ENCODE results near the gene FDX2. TPM values are rescaled to one million over a fixed set of nuclear protein-coding genes. Genes with fewer than 3 reads are reported as not detected.
A peak's percentile ranks its signal among the peaks of the same experiment; 100 is the strongest.

The FDX2 gene
- total and polyA plus RNA-seq, 12 donors: 11.7 to 35.5 (median 17.4) TPM

DNA sequence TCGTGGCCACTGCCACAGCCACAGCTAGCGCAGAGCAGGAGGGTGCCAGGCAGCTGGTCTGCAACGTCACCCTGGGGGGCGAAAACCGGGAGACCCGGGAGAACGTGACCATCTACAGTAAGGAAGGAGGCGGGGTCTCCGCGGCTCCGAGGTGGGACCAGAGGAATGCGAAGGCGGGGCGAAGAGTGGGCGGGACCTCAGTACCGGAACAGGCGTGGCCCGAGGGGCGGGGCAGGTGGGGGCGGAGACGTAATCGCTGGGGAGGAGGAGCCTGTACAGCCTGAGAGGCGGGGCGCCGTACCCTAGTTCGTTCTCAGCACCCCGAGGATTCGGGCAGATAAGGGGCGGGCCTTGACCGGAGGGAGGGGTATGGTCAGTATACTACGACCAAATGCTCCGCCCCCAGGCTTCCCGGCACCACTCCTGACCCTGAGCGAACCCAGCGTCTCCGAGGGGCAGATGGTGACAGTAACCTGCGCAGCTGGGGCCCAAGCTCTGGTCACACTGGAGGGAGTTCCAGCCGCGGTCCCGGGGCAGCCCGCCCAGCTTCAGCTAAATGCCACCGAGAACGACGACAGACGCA lies 23.5 kb downstream of the FDX2 start:
- Histone ChIP-seq H3K27ac (peak overlapping the region in 1 of 10 donors; percentile 63), H3K4me1 (peaks cover 13 to 88% (median 66%) of the 10 kb centered on the region in 9 donors), H3K27me3 (peaks cover 39 to 100% (median 99%) of the 10 kb centered on the region in 7 donors), H3K4me3 (peak overlapping the region; percentile 24 to 56 (median 40)), H3K36me3 (no peaks in the 10 kb centered on the region), H3K9me3 (no peaks in the 10 kb centered on the region)
- DNase-seq (peak; percentile 66 to 85), ATAC-seq (peak; percentile 41 to 75 (median 64))
- no peak for TF ChIP-seq CTCF (IDR thresholded peaks at IDR 0.05)
- intact Hi-C loops (cut with DNase I): no loop called here
- WGBS, 2 donors: 2 to 3% methylated on average over 43 to 45 of the region's 45 CpGs

- H3K4me3 ChIP-seq: peak overlapping the region; percentile 32 to 56 (median 40)
- WGBS, 2 donors: 1% methylated on average over 48 to 49 of the region's 49 CpGs
- intact Hi-C loops (cut with DNase I): no loop called here
- H3K36me3 ChIP-seq: no peaks in the 10 kb centered on the region
- H3K9me3 ChIP-seq: no peaks in the 10 kb centered on the region
- no peak for DNase-seq
- ATAC-seq: peak in 2 of 8 donors; percentile 1
- H3K4me1 ChIP-seq: peaks cover 18 to 95% (median 72%) of the 10 kb centered on the region in 9 donors
- H3K27ac ChIP-seq: peak overlapping the region in 1 of 10 donors; percentile 27
- H3K27me3 ChIP-seq: peaks cover 39 to 98% (median 96%) of the 10 kb centered on the region in 7 donors
- no peak for TF ChIP-seq CTCF (IDR thresholded peaks at IDR 0.05)
Observed at GRCh38 chr19:10291554-10292205, 24.1 kb downstream of the FDX2 start.

- TF ChIP-seq CTCF (IDR thresholded peaks at IDR 0.05): no peak
- ATAC-seq: peak in 6 of 8 donors; percentile 17 to 61 (median 34)
- Histone ChIP-seq H3K27me3 (peaks cover 34 to 92% (median 89%) of the 10 kb centered on the region in 7 donors), H3K27ac (peak overlapping the region in 1 of 10 donors; percentile 27), H3K4me1 (peaks cover 22 to 99% (median 76%) of the 10 kb centered on the region in 9 donors), H3K9me3 (no peaks in the 10 kb centered on the region), H3K4me3 (peak overlapping the region; percentile 32 to 56 (median 40)), H3K36me3 (peaks cover 0 to 3% (median 0%) of the 10 kb centered on the region in 9 donors)
- WGBS, 2 donors: 1% methylated on average over 47 to 57 of the region's 57 CpGs
- DNase-seq: peak in 1 of 2 donors; percentile 64
- intact Hi-C loops (cut with DNase I): no loop called here
Observed at GRCh38 chr19:10290876-10291553, 24.8 kb downstream of the FDX2 start.

GRCh38 chr19:10290357-10290875 lies 25.4 kb downstream of the FDX2 start:
- H3K4me3 ChIP-seq: peak overlapping the region in 9 of 10 donors; percentile 32 to 56 (median 41)
- ATAC-seq: peak in 1 of 8 donors; percentile 3
- WGBS, 2 donors: 1% methylated on average over 30 of the region's 30 CpGs

More at GRCh38 chr19:10290357-10290875, 25.4 kb downstream of the FDX2 start:
- Histone ChIP-seq H3K27ac (no peak overlapping the region), H3K4me1 (peaks cover 23 to 99% (median 80%) of the 10 kb centered on the region in 9 donors), H3K36me3 (peaks cover 0 to 9% (median 2%) of the 10 kb centered on the region in 9 donors), H3K27me3 (peaks cover 28 to 86% (median 83%) of the 10 kb centered on the region in 7 donors), H3K9me3 (no peaks in the 10 kb centered on the region)
- intact Hi-C loops (cut with DNase I): no loop called here
- TF ChIP-seq CTCF (IDR thresholded peaks at IDR 0.05): no peak
- DNase-seq: no peak

Measured in heart right ventricle (tissue), 16 donors.